ENCODE data around the gene CHRM2. TPM values are rescaled to one million over a fixed set of nuclear protein-coding genes. Genes with fewer than 3 reads are reported as not detected.
A peak's percentile ranks its signal among the peaks of the same experiment; 100 is the strongest.

CHRM2 gene
- total RNA-seq, 1 donor from 2014 or later = not detected

- Mint-ChIP-seq H3K4me1 (peaks cover 17% of the 10 kb centered on the region), H3K4me3 (peak overlapping the region; percentile 90), H3K36me3 (no peaks in the 10 kb centered on the region), H3K27me3 (ENCODE audit: insufficient read depth, low read depth) (peaks cover 47% of the 10 kb centered on the region), H3K27ac (no peak overlapping the region), H3K9me3 (no peaks in the 10 kb centered on the region)
- peaks cover 91% of the 10 kb centered on the region for H3K27me3 ChIP-seq
- peaks cover 37% of the 10 kb centered on the region for H4K20me1 ChIP-seq (ENCODE audit: low read depth)
- H3K4me3 ChIP-seq = peak overlapping the region; percentile 55
- H3F3A ChIP-seq (ENCODE audit: low read depth) = no peaks in the 10 kb centered on the region
- peak; percentile 48 for DNase-seq (ENCODE audit: low spot score)
- peak overlapping the region; percentile 86 for H3K4me2 ChIP-seq
- H2AFZ ChIP-seq (replicated peaks) = peak overlapping the region; percentile 76
- no peaks in the 10 kb centered on the region for H3K79me2 ChIP-seq (ENCODE audit: low read depth)
- no peak overlapping the region for H3K27ac ChIP-seq
- TF ChIP-seq EZH2phosphoT487 (IDR thresholded peaks at IDR 0.05) = peak; percentile 55
- TF ChIP-seq EZH2 (IDR thresholded peaks at IDR 0.05) = no peak
- no peak for TF ChIP-seq CTCF (IDR thresholded peaks at IDR 0.05)
- H3K4me1 ChIP-seq = peaks cover 17% of the 10 kb centered on the region
- no peaks in the 10 kb centered on the region for H3K36me3 ChIP-seq
- H3K9me3 ChIP-seq (ENCODE audit: low read depth) = no peaks in the 10 kb centered on the region
- no peak overlapping the region for H3K9ac ChIP-seq
Measured at GRCh38 chr7:136869991-136870865, 1.8 kb downstream of the CHRM2 start.

- H3K9ac ChIP-seq = no peak overlapping the region
- no peaks in the 10 kb centered on the region for H3K79me2 ChIP-seq (ENCODE audit: low read depth)
- peaks cover 17% of the 10 kb centered on the region for H3K4me1 ChIP-seq
- no peaks in the 10 kb centered on the region for H3F3A ChIP-seq (ENCODE audit: low read depth)
- H3K4me2 ChIP-seq = peak overlapping the region; percentile 86
- H3K36me3 Mint-ChIP-seq = no peaks in the 10 kb centered on the region
- no peak overlapping the region for H3K27ac Mint-ChIP-seq
- peak; percentile 54 for DNase-seq (ENCODE audit: low spot score)
- TF ChIP-seq EZH2 (IDR thresholded peaks at IDR 0.05) (peak; percentile 84), CTCF (IDR thresholded peaks at IDR 0.05) (no peak), EZH2phosphoT487 (IDR thresholded peaks at IDR 0.05) (peak; percentile 76)
- peaks cover 17% of the 10 kb centered on the region for H3K4me1 Mint-ChIP-seq
- H3K27me3 ChIP-seq = peaks cover 84% of the 10 kb centered on the region
- peaks cover 47% of the 10 kb centered on the region for H3K27me3 Mint-ChIP-seq (ENCODE audit: insufficient read depth, low read depth)
- H3K27ac ChIP-seq = no peak overlapping the region
- H3K9me3 ChIP-seq (ENCODE audit: low read depth) = no peaks in the 10 kb centered on the region
- no peak overlapping the region for H2AFZ ChIP-seq (replicated peaks)
- no peaks in the 10 kb centered on the region for H3K9me3 Mint-ChIP-seq
- H3K4me3 Mint-ChIP-seq = peak overlapping the region; percentile 90
- H3K4me3 ChIP-seq = peak overlapping the region; percentile 55
- no peaks in the 10 kb centered on the region for H3K36me3 ChIP-seq
- H4K20me1 ChIP-seq (ENCODE audit: low read depth) = peaks cover 36% of the 10 kb centered on the region
Measured at GRCh38 chr7:136870866-136871487, 2.5 kb downstream of the CHRM2 start.

- Histone ChIP-seq H2AFZ (replicated peaks) (no peak overlapping the region), H3K4me2 (no peak overlapping the region), H3K27me3 (peaks cover 48% of the 10 kb centered on the region), H3K4me3 (no peak overlapping the region), H3F3A (ENCODE audit: low read depth) (no peaks in the 10 kb centered on the region), H3K9me3 (ENCODE audit: low read depth) (no peaks in the 10 kb centered on the region), H3K36me3 (no peaks in the 10 kb centered on the region), H3K27ac (no peak overlapping the region), H3K9ac (no peak overlapping the region), H3K79me2 (ENCODE audit: low read depth) (no peaks in the 10 kb centered on the region), H4K20me1 (ENCODE audit: low read depth) (peaks cover 27% of the 10 kb centered on the region), H3K4me1 (peaks cover 21% of the 10 kb centered on the region)
- no peaks in the 10 kb centered on the region for H3K9me3 Mint-ChIP-seq
- H3K4me1 Mint-ChIP-seq = peaks cover 14% of the 10 kb centered on the region
- H3K4me3 Mint-ChIP-seq = no peak overlapping the region
- no peak for TF ChIP-seq EZH2phosphoT487 (IDR thresholded peaks at IDR 0.05)
- TF ChIP-seq CTCF (IDR thresholded peaks at IDR 0.05) = peak; percentile 90
- no peak for TF ChIP-seq EZH2 (IDR thresholded peaks at IDR 0.05)
- peak; percentile 54 for DNase-seq (ENCODE audit: low spot score)
- H3K27me3 Mint-ChIP-seq (ENCODE audit: insufficient read depth, low read depth) = peaks cover 32% of the 10 kb centered on the region
- H3K36me3 Mint-ChIP-seq = no peaks in the 10 kb centered on the region
- H3K27ac Mint-ChIP-seq = no peak overlapping the region
Measured at GRCh38 chr7:136874393-136875032, 6.1 kb downstream of the CHRM2 start.
